Caco-2 (cell line): ENCODE results near the gene SMIM33. TPM values are rescaled to one million over a fixed set of nuclear protein-coding genes. Genes with fewer than 3 reads are reported as not detected.

Source experiments
- BruUV-seq: library from RNA; stranded (reverse); fragments of 400-500 nt; replicated peaks from 2 replicates; lab custom pipeline; 2021; lab: Mats Ljungman, UMichigan
- CTCF ChIA-PET: fragments of 300-600 bp; sonication (Branson Sonifier 250); formaldehyde crosslinking; loops from one replicate; lab custom pipeline; 2022; ENCODE audit warnings: antibody characterized with exemption; lab: Charles Lee
- POLR2A ChIA-PET: fragments of 300-600 bp; sonication (Branson Sonifier 250); formaldehyde crosslinking; loops from one replicate; lab custom pipeline; 2022; ENCODE audit warnings: antibody characterized with exemption; lab: Charles Lee
- DNase-seq, 2 experiments: peaks; one replicate each; pipeline versions ENCODE4 v3.0.0 to v3.0.0-alpha.2; 2020 to 2022
- H3K27me3 ChIP-seq: replicated peaks from 2 replicates; pipeline ENCODE4 v1.6.0; 2011; ENCODE audit warnings: low read length; ENCODE audit not compliant: control insufficient read depth, insufficient read depth
- H3K36me3 ChIP-seq: 2 replicates; pipeline ENCODE4 v1.5.1; 2011; ENCODE audit warnings: low read length; ENCODE audit not compliant: control insufficient read depth, insufficient read depth
- H3K4me1 ChIP-seq: fragments of 250-450 bp; sonication (Bioruptor Pico); 2 replicates; pipeline ENCODE4 v1.5.1; 2020; ENCODE audit warnings: mild to moderate bottlenecking
- H3K4me3 ChIP-seq: 2 replicates; pipeline ENCODE4 v1.5.1; 2011; ENCODE audit warnings: low read depth, mild to moderate bottlenecking, control low read depth, low read length
- H3K9me3 ChIP-seq: fragments of 250-450 bp; sonication (Bioruptor Pico); 2 replicates; pipeline ENCODE4 v1.5.1; 2020; ENCODE audit warnings: mild to moderate bottlenecking, moderate library complexity
- H3K27ac Mint-ChIP-seq: one replicate; pipeline ENCODE4 v1.8.0; 2022; ENCODE audit warnings: mixed read lengths; ENCODE audit not compliant: unreplicated experiment
- H3K27me3 Mint-ChIP-seq: one replicate; pipeline ENCODE4 v1.8.0; 2022; ENCODE audit warnings: mixed read lengths; ENCODE audit not compliant: insufficient read depth, unreplicated experiment
- H3K36me3 Mint-ChIP-seq: one replicate; pipeline ENCODE4 v1.8.0; 2022; ENCODE audit warnings: mild to moderate bottlenecking, mixed read lengths; ENCODE audit not compliant: insufficient read depth, unreplicated experiment
- H3K4me1 Mint-ChIP-seq: one replicate; pipeline ENCODE4 v1.8.0; 2022; ENCODE audit warnings: low read depth, mixed read lengths; ENCODE audit not compliant: unreplicated experiment
- H3K4me3 Mint-ChIP-seq: one replicate; pipeline ENCODE4 v1.8.0; 2022; ENCODE audit warnings: mild to moderate bottlenecking, moderate library complexity, mixed read lengths; ENCODE audit not compliant: unreplicated experiment
- H3K9me3 Mint-ChIP-seq: one replicate; pipeline ENCODE4 v1.8.0; 2022; ENCODE audit warnings: mixed read lengths; ENCODE audit not compliant: unreplicated experiment
- CTCF ChIP-seq, 2 experiments: fragments of 200-600 bp in 1 of 2; IDR thresholded peaks; 1 replicate in 1 of 2; 2 replicates in 1 of 2; pipeline versions ENCODE4 v1.5.1 to v1.8.0; 2011 to 2022; ENCODE audit warnings: antibody characterized with exemption in 1 of 2, control low read depth in 1 of 2, inconsistent platforms in 1 of 2, low read depth in 1 of 2, low read length in 1 of 2, mild to moderate bottlenecking in 1 of 2, moderate library complexity in 1 of 2; ENCODE audit not compliant: insufficient read depth in 1 of 2, severe bottlenecking in 1 of 2, unreplicated experiment in 1 of 2
- intact Hi-C: fragments of 100-400 bp; cut with micrococcal nuclease; formaldehyde crosslinking; loops from one replicate; pipeline ENCODE4 v1.10.0; 2022; ENCODE audit not compliant: unreplicated experiment
- total RNA-seq: library from RNA; stranded (reverse); gene quantifications from 2 replicates; pipeline ENCODE4 v1.2.3, GENCODE V29; 2022

The SMIM33 gene
- total RNA-seq, 1 experiment from 2014 or later = not detected

- H3K4me3 Mint-ChIP-seq = no peak overlapping the region
- DNase-seq = no peak
- no peaks in the 10 kb centered on the region for H3K27me3 Mint-ChIP-seq
- Histone ChIP-seq H3K27me3 (no peaks in the 10 kb centered on the region), H3K4me3 (no peak overlapping the region), H3K36me3 (no peaks in the 10 kb centered on the region), H3K4me1 (peaks cover 12% of the 10 kb centered on the region), H3K9me3 (no peaks in the 10 kb centered on the region)
- TF ChIP-seq CTCF (IDR thresholded peaks at IDR 0.05; ENCODE audit: insufficient read depth in 1 of 2, low read depth in 1 of 2, low read length in 1 of 2, severe bottlenecking in 1 of 2, unreplicated experiment in 1 of 2) = no peak
- CTCF ChIA-PET = no interaction called here
- intact Hi-C loops = no loop called here
- no peaks in the 10 kb centered on the region for H3K4me1 Mint-ChIP-seq
- POLR2A ChIA-PET = no interaction called here
- BruUV-seq = no TSS peak
- H3K27ac Mint-ChIP-seq = peak overlapping the region; percentile 23
- H3K36me3 Mint-ChIP-seq = no peaks in the 10 kb centered on the region
- no peaks in the 10 kb centered on the region for H3K9me3 Mint-ChIP-seq
Observed at GRCh38 chr5:139457241-139457640, 13.6 kb upstream of the SMIM33 start.

DNA sequence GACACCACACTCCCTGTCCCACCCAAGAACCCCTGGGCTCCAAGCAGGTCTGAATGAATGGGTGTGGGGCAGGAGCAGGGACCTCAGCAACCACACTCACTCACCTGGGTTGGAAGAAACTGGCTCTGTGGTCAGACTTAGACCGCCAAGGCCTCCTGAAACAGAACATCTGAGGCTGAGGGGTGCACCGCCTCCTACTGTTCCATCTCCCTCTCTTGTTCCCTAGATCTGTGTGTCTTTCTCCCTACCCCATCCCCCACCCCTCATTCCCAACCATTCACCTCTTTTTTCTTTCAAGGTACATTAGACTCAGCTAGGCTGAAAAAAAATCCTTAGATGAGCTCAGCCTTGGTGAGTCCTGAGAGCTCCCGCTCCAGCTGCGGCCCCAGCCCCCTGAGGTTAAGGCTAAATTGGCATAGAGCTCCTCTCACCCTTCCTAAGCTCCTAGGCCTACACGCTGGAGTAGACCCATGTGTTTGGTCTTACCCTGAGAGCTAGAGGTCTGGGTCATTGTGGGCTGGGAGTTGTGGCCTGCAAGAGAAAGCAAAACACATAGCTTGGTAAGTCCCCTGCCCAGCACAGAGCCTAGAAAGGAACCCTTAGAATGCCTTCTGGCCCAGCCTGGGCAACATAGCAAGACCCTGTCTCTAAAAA, 13.0 kb upstream of the SMIM33 start:
- BruUV-seq = no TSS peak
- TF ChIP-seq CTCF (IDR thresholded peaks at IDR 0.05; ENCODE audit: insufficient read depth in 1 of 2, low read depth in 1 of 2, low read length in 1 of 2, severe bottlenecking in 1 of 2, unreplicated experiment in 1 of 2) = no peak
- Histone ChIP-seq H3K9me3 (no peaks in the 10 kb centered on the region), H3K4me1 (peaks cover 12% of the 10 kb centered on the region), H3K27me3 (no peaks in the 10 kb centered on the region), H3K4me3 (no peak overlapping the region), H3K36me3 (no peaks in the 10 kb centered on the region)
- Mint-ChIP-seq H3K27me3 (no peaks in the 10 kb centered on the region), H3K27ac (peak overlapping the region; percentile 23), H3K4me3 (no peak overlapping the region), H3K36me3 (no peaks in the 10 kb centered on the region), H3K4me1 (no peaks in the 10 kb centered on the region), H3K9me3 (no peaks in the 10 kb centered on the region)
- intact Hi-C loops = loop anchor here (2.0 kb wide), 1 partner anchor 19 kb away; the partner anchor contains the start of gene DNAJC18
- no peak for DNase-seq
- ChIA-PET CTCF (interaction anchor here (0.6 to 0.7 kb wide), 4 partner anchors 12 to 308 kb away, joined by 3 to 5 read pairs (median 4); no protein-coding TSS in a partner anchor), POLR2A (no interaction called here)

- DNase-seq = no peak
- H3K9me3 Mint-ChIP-seq = no peaks in the 10 kb centered on the region
- no peaks in the 10 kb centered on the region for H3K4me1 Mint-ChIP-seq
- H3K27me3 Mint-ChIP-seq = no peaks in the 10 kb centered on the region
- CTCF ChIA-PET = interaction anchor here (0.7 kb wide), 1 partner anchor 25 kb away, joined by 5 read pairs; no protein-coding TSS in a partner anchor
- H3K4me3 ChIP-seq = no peak overlapping the region
- peak overlapping the region; percentile 18 for H3K27ac Mint-ChIP-seq
- H3K9me3 ChIP-seq = no peaks in the 10 kb centered on the region
- H3K36me3 Mint-ChIP-seq = no peaks in the 10 kb centered on the region
- no peaks in the 10 kb centered on the region for H3K27me3 ChIP-seq
- BruUV-seq = no TSS peak
- POLR2A ChIA-PET = interaction anchor here (1.0 kb wide), 2 partner anchors 20 to 242 kb away, joined by 4 read pairs; partner anchors contain the start of gene DNAJC18
- no peak for TF ChIP-seq CTCF (IDR thresholded peaks at IDR 0.05; ENCODE audit: insufficient read depth in 1 of 2, low read depth in 1 of 2, low read length in 1 of 2, severe bottlenecking in 1 of 2, unreplicated experiment in 1 of 2)
- intact Hi-C loops = loop anchor here (2.0 kb wide), 1 partner anchor 20 kb away; the partner anchor contains the start of gene DNAJC18
- no peak overlapping the region for H3K4me3 Mint-ChIP-seq
- peaks cover 12% of the 10 kb centered on the region for H3K4me1 ChIP-seq
- H3K36me3 ChIP-seq = no peaks in the 10 kb centered on the region
Observed at GRCh38 chr5:139458580-139459407, 12.0 kb upstream of the SMIM33 start.
